ENCODE data around the gene NSUN3.
"Not testable (repeated sequence)": the region's sequence is repeated elsewhere in the genome, so short reads cannot be mapped to it uniquely, and the experiment has no call there.

The NSUN3 gene

GRCh38 chr3:94062513-94063404 is at the start of gene NSUN3, which contains the start of gene DHFR2:
NSUN3 (plus strand) TSS chr3:94063061; CDS start chr3:94063127, 66 bp downstream.
DHFR2 (minus strand) TSS chr3:94062916; CDS start chr3:94061511, 1,405 bp downstream.
- peak; percentile 92 for FAIRE-seq
- DNase-seq (ENCODE audit: low spot score): peak; percentile 96

GRCh38 chr3:94015025-94015424 is 47.8 kb upstream of the NSUN3 start:
- DNase-seq (ENCODE audit: low spot score) (no peak), FAIRE-seq (no peak)

GRCh38 chr3:94019659-94020058 is 43.2 kb upstream of the NSUN3 start:
- DNase-seq (ENCODE audit: low spot score) (no peak), FAIRE-seq (no peak)

GRCh38 chr3:94020293-94020692 is 42.6 kb upstream of the NSUN3 start:
- FAIRE-seq (no peak), DNase-seq (ENCODE audit: low spot score) (no peak)

GRCh38 chr3:94024385-94024784 is 38.5 kb upstream of the NSUN3 start:
- FAIRE-seq: no peak
- no peak for DNase-seq (ENCODE audit: low spot score)

GRCh38 chr3:94026623-94027022 is 36.2 kb upstream of the NSUN3 start:
- FAIRE-seq (peak; percentile 2), DNase-seq (ENCODE audit: low spot score) (no peak)

- FAIRE-seq (no peak), DNase-seq (ENCODE audit: low spot score) (no peak)
These were observed 34.6 kb upstream of the NSUN3 start, which contains the start of gene STX19 for GRCh38 chr3:94028093-94028837. STX19 (minus strand) TSS chr3:94028597; CDS start chr3:94015269, 13,328 bp downstream.

GRCh38 chr3:94036909-94037507 is 25.9 kb upstream of the NSUN3 start:
- FAIRE-seq (no peak), DNase-seq (ENCODE audit: low spot score) (peak; percentile 24)

GRCh38 chr3:94043285-94043684 is 19.6 kb upstream of the NSUN3 start:
- no peak for FAIRE-seq

GRCh38 chr3:94044100-94044936 is 18.5 kb upstream of the NSUN3 start:
- not testable (repeated sequence) for DNase-seq (ENCODE audit: low spot score); FAIRE-seq

More at GRCh38 chr3:94043285-94043684, 19.6 kb upstream of the NSUN3 start:
- DNase-seq (ENCODE audit: low spot score): no peak

- DNase-seq (ENCODE audit: low spot score) (no peak), FAIRE-seq (no peak)
These were observed 16.3 kb upstream of the NSUN3 start for GRCh38 chr3:94046533-94046932.

GRCh38 chr3:94049267-94049666 is 13.6 kb upstream of the NSUN3 start:
- DNase-seq (ENCODE audit: low spot score) (no peak), FAIRE-seq (no peak)

- FAIRE-seq (no peak), DNase-seq (ENCODE audit: low spot score) (no peak)
These were observed 12.3 kb upstream of the NSUN3 start for GRCh38 chr3:94050546-94050945.

- no peak for DNase-seq (ENCODE audit: low spot score)
- no peak for FAIRE-seq
These were observed 1.6 kb upstream of the NSUN3 start for GRCh38 chr3:94061297-94061696.

- FAIRE-seq: no peak
- no peak for DNase-seq (ENCODE audit: low spot score)
These were observed 747 bp downstream of the NSUN3 start for GRCh38 chr3:94063496-94064119.

GRCh38 chr3:94064243-94064860 is 1.5 kb downstream of the NSUN3 start:
- no peak for FAIRE-seq
- no peak for DNase-seq (ENCODE audit: low spot score)

GRCh38 chr3:94065122-94065521 is 2.3 kb downstream of the NSUN3 start:
- no peak for FAIRE-seq

GRCh38 chr3:94065819-94066480 is 3.1 kb downstream of the NSUN3 start:
- no peak for DNase-seq (ENCODE audit: low spot score)
- FAIRE-seq: no peak

More at GRCh38 chr3:94065122-94065521, 2.3 kb downstream of the NSUN3 start:
- no peak for DNase-seq (ENCODE audit: low spot score)

All from RCC 7860 (cell line).